IPS-NIHi11 (cell line): ENCODE results near the gene MLLT11.
"Not testable (repeated sequence)": the region's sequence is repeated elsewhere in the genome, so short reads cannot be mapped to it uniquely, and the experiment has no call there.

Source experiments
- DNase-seq: peaks from one replicate; pipeline ENCODE4 v3.0.0; 2012; ENCODE audit warnings: mixed read lengths, low spot score

Gene MLLT11

GRCh38 chr1:151056149-151056548 is 4.0 kb upstream of the MLLT11 start:
- DNase-seq, result no peak

DNA sequence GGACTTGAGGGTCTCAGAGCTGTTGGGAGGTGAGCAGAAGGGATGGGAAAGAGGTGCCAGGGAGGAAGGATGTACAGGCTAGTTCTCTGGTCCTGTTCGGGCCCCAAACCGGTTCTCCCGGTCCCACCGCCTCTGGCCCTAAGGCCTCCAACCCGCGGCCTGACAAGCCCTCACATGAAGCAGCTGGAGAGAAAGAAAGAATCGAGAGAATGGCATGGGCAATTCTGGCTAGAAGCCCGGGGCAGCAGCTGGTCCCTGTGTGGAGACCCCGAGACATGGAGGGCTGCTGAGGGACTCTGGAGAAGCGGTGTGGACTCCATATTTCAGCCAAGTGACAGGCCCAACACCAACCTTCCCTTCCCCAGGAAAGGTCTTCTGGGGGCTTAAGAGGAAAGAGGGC is 1.5 kb upstream of the MLLT11 start:
- peak; percentile 59 for DNase-seq

DNA sequence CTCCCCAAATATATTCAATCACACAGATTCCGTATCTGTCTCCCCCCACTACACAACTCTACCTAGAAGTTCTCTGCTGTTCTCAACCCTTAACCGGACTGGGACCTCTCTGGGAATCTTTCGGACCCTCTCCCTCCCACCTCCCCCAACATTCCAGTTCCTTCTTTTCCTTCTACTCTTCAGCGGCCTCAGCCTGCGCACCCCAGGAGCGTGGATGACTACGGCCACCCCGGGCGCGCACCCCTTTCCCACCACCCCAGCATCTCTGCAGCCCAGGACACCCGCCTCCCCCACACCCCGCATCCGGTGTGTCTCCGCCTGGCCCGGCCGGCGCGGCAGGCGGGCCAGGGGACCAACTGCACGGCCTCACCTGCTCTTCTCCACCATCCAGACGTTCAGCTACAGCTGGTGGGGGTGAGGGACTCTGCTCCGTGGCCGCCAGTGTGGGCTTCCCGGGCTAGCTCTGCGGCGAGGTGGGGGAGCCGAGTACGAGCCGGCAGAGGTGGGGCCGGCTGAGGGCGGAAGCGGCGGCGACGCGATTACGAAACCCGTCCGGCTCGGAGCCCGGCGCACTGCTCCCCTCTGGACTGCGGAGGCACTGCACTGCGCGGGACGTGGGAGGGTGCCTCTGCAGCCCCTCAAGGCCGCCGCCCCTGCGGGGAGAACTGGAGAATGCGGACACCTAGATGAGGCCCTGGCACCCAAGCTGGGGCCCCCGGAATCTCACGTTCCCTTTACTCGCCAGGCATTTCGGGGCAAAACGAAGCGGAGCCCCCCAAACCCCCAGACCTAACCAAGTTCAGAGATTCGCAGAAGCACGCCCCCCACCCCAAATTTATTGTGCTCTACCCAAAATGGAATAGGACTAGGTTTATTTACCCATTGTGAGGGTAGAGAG is 839 bp upstream of the MLLT11 start, which contains the start of gene CDC42SE1:
Gene CDC42SE1, minus strand, starts transcription at position 514 of the 898 bp plus-strand sequence. CDS start 3,892 bp downstream, outside the sequence.
- peak; percentile 92 for DNase-seq

DNA sequence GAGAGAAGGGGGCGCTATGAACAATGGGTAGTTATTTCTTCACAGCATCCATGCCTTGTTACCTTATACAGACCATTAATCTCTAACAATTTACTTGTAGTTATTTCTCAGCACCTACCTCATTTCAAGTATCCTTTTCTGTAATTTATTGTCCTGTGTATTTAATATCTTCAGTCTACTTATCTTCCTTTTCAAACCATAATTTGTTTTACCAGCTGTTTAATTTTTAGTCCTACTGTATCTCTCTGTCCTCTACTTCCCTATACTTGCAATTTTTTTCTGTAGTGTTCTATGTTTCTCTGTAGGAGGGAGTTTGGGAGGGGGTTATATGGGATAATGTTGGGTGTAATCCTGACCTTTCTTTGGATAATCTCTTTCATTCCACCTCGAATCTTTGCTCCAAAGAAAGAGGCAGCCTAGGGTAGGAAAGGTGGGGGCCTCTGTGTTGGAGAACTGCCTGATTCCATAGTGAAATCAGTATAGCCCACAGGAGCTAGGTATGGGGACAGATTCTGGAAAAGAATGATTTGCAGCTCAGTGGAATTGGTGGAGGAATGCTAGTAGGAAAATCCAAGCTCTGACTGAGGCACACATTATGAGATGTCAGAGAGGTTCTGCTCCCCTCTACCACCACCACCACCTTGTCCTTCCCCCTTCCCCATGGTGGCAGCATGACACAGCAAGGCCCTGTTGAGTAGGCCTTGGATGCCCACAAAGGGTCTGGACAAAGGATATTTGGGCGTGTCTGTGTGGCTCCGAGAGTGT is 642 bp downstream of the MLLT11 start:
- no peak for DNase-seq

DNA sequence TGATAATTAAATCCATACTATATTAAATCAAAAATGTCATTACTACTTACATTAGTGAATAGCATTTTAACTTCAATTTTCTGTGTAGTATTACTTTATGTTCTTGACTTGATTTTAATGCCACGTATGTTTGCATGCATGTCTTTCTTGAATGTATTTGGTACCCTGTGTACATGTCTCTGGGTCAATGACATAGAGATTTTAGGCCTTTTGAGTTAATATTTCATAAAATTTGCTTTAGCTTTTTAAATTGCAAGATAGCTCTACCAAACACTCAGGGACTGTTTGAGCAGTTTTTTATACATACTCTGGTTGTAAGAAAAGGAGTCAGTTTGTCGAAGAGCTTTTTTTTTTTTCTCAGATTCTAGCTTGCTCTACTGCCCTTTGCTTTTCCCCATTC is 1.5 kb downstream of the MLLT11 start:
- DNase-seq, result no peak

DNA sequence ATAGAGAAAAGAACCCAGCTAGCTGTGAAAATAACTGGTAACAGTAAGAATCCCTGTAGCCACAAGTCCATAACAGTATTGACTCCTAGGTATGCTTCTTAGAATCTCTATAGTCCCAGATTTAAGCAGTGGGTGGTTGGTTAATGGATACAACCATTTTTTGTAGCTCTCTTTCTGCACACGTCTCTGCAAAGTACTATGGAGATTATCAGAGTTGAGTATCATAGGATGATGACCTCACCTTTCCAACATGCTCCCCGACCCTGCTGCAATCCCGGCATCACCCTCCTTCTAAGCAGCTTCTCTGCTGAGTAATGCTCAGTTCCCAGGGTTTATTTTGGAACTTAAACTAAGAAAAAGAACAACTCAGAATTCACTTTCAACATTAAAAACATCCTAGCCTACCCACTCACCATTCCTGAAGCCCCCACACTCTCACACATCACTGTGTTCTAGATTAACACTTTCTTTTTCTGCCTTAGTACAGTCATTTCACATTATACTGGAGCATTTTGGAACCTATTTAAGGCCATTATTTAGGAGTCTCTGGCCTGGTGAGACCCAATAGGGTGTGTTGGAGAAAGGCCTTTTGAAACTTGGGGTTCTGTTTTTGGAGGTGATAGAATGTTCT is 2.7 kb downstream of the MLLT11 start:
- no peak for DNase-seq

GRCh38 chr1:151065089-151065645 is 5.0 kb downstream of the MLLT11 start:
- DNase-seq, result no peak

- no peak for DNase-seq
Measured at GRCh38 chr1:151067185-151067584, 7.0 kb downstream of the MLLT11 start.

GRCh38 chr1:151069103-151069486 is 8.9 kb downstream of the MLLT11 start:
- no peak for DNase-seq

- DNase-seq, result peak; percentile 92
Measured at GRCh38 chr1:151070474-151071276, 10.5 kb downstream of the MLLT11 start, which contains the start of gene GABPB2. Gene GABPB2, plus strand, starts transcription at chr1:151070761. Its CDS starts 17,429 bp downstream, at chr1:151088190.

DNA sequence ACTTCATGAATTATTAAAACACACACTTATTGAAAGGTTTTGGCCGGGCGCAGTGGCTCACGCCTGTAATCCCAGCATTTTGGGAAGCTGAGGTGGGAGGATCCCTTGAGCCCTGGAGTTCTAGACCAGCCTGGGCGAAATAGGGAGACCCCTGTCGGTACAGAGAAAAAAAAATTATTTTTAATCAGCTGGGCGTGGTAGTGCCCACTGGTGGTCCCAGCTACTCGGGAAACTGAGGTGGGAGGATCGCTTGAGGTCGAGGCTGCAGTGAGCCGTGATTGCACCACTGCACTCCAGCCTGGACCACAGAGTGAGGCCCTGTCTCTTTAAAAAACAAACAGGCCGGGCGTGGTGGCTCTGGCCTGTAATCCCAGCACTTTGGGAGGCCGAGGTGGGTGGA is 12.0 kb downstream of the MLLT11 start:
- DNase-seq, result no peak

DNA sequence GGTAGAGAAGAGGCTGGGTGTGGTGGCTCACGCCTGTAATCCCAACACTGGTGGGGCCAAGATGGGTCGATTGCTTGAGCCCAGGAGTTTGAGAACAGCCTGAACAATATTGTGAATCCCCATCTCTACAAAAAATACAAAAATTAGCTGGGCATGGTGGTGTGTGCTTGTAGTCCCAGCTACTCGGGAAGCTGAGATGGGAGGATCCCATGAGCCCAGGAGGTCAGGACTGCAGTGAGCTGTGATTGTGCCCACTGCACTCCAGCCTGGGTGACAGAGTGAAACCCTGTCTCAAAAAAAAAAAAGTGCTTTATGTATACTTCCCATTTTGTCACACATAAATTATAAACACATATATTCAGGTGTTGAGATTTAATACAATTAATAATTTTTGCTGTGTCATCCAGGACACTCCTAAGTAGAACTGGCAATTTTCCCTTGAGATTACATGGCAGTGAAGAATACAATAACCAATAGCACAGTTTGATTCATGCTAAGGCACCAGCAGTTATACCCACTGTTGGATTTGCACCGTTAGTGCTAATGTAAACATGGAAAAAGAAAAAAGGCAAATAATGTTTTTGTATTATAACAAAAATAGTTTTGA is 25.9 kb downstream of the MLLT11 start:
- DNase-seq, result no peak

DNA sequence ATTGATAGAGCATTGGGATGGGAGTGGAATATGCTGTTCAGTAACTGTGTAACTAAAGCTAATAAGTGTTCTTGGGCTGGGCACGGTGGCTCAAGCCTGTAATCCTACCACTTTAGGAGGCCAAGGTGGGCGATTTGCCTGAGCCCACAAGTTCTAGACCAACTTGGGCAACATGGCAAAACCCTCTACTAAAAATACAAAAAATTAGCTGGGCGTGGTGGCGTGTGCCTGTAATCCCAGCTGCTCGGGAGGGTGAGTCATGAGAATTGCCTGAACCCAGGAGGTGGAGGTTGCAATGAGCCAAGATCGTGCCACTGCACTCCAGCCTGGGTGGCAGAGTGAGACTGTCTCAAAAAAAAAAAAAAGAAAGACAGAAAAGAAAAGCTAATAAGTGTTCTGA is 37.2 kb downstream of the MLLT11 start:
- not testable (repeated sequence) for DNase-seq

DNA sequence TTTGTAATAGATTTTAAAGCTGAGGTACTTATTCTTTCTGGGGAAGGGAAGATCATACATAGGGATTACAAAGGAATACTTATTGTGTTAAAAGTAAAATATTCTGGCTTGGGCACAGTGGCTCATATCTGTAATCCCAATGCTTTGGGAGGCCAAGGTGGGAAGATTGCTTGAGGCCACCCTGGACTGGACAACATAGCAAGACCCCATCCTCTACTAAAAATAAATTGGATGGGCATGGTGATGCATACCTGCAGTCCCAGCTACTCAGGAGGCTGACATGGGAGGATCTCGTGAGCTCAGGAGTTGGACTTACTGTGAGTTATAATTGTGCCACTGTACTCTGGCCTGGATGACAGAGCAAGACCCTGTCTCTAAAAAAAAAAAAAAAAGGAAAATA is 37.9 kb downstream of the MLLT11 start:
- DNase-seq, result no peak

DNA sequence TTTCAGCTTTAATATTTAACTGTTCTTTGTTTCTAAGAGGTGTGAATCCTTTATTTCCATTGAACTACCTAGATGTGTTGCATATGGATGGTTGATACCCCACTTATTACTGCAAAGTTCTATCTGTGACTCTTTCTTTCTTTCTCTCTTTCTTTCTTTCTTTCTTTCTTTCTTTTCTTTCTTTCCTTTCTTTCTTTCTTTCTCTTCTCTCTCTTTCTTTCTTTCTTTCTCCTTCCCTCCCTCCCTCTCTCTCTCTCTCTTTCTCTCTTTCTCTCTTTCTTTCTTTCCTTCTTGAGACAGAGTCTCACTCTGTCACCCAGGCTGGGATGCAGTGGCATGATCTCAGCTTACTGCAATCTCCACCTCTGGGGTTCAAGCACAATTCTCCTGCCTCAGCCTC is 44.4 kb downstream of the MLLT11 start:
- DNase-seq, result no peak

- DNase-seq, result no peak
Measured at GRCh38 chr1:151106894-151107293, 46.7 kb downstream of the MLLT11 start.

GRCh38 chr1:151108331-151108730 is 48.1 kb downstream of the MLLT11 start:
- no peak for DNase-seq

GRCh38 chr1:151113877-151114276 is 53.7 kb downstream of the MLLT11 start:
- no peak for DNase-seq
